ENCODE data around the gene MIER2.

MIER2 gene

DNA sequence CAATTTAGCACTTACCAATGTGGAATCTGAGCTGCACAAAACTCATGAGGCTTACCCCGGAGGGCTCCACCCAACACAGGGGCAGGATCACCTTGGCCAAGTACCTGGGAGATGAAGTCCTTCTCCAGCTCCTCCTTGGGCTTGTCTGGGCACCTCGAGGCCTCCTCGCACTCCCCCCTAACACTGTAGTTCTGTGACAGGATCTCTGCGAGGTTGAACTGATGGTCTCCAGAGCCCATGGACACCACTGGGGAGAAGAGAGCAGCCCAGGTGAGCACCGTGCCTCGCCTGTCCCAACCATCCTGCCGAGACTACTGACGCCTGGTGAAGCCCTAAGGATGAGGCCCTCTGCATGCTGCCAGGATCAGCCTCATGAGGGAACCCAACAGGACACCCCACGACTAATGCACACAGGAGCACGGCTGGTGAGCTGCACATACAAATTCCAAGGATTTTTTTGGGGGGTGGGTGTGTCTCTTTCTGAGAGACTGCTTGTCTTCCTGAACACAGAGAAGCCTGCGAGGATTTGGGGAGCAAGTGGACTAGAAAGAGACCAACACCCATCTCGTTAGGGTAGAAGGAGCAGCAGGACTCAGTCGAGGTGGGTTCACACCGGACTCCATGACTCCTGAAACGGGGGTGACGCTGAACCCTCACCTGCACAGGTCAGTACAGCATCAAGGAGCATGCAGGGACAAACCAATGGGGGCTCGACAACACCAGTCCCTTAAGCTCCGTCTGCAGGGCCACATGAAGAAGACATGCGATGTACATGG lies 10.1 kb downstream of the MIER2 start:
- no peak for TF ChIP-seq CTCF (IDR thresholded peaks at IDR 0.05)
- Mint-ChIP-seq H3K27ac (no peak overlapping the region), H3K9me3 (peaks cover 46% of the 10 kb centered on the region), H3K36me3 (ENCODE audit: low read depth) (peaks cover 48% of the 10 kb centered on the region), H3K4me1 (peaks cover 5% of the 10 kb centered on the region), H3K27me3 (ENCODE audit: low read depth, poor library complexity) (peaks cover 3% of the 10 kb centered on the region), H3K4me3 (no peak overlapping the region)
- DNase-seq = no peak

- no peak for TF ChIP-seq CTCF (IDR thresholded peaks at IDR 0.05)
- peaks cover 17% of the 10 kb centered on the region for H3K36me3 Mint-ChIP-seq (ENCODE audit: low read depth)
- H3K4me3 Mint-ChIP-seq = no peak overlapping the region
- peaks cover 3% of the 10 kb centered on the region for H3K27me3 Mint-ChIP-seq (ENCODE audit: low read depth, poor library complexity)
- H3K9me3 Mint-ChIP-seq = peaks cover 49% of the 10 kb centered on the region
- no peaks in the 10 kb centered on the region for H3K4me1 Mint-ChIP-seq
- no peak for DNase-seq
- H3K27ac Mint-ChIP-seq = no peak overlapping the region
Measured at GRCh38 chr19:330503-330902, 14.1 kb downstream of the MIER2 start.

GRCh38 chr19:329876-330275 lies 14.7 kb downstream of the MIER2 start:
- no peak overlapping the region for H3K27ac Mint-ChIP-seq
- H3K9me3 Mint-ChIP-seq = peaks cover 49% of the 10 kb centered on the region
- peaks cover 12% of the 10 kb centered on the region for H3K36me3 Mint-ChIP-seq (ENCODE audit: low read depth)
- H3K4me3 Mint-ChIP-seq = no peak overlapping the region
- DNase-seq = no peak
- H3K4me1 Mint-ChIP-seq = no peaks in the 10 kb centered on the region
- H3K27me3 Mint-ChIP-seq (ENCODE audit: low read depth, poor library complexity) = peaks cover 3% of the 10 kb centered on the region
- no peak for TF ChIP-seq CTCF (IDR thresholded peaks at IDR 0.05)

DNA sequence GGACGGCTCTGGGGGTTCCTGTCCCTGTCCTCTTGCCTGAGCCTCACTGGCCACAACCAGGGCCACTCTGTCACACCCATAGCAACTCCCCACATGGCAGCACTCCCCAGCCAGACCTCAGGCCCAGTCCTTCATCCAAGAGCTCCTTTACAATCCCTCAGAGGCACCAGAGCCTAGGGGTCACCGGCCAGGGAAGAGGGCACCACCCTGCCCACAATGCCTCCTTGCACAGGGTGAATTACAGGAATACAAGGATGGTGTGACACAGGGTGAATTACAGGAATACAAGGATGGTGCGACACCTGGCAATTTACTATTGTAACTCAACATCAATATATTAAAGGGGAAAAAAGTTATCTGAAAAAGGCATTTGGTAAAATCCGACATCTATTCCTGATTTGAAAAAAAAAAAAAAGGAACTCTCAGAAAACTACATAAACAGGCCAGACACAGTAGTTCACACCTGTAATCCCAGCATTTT lies 16.5 kb downstream of the MIER2 start:
- Mint-ChIP-seq H3K27me3 (ENCODE audit: low read depth, poor library complexity) (peaks cover 3% of the 10 kb centered on the region), H3K27ac (no peak overlapping the region), H3K36me3 (ENCODE audit: low read depth) (no peaks in the 10 kb centered on the region), H3K9me3 (peaks cover 49% of the 10 kb centered on the region), H3K4me3 (no peak overlapping the region), H3K4me1 (no peaks in the 10 kb centered on the region)
- no peak for TF ChIP-seq CTCF (IDR thresholded peaks at IDR 0.05)
- DNase-seq = no peak

DNA sequence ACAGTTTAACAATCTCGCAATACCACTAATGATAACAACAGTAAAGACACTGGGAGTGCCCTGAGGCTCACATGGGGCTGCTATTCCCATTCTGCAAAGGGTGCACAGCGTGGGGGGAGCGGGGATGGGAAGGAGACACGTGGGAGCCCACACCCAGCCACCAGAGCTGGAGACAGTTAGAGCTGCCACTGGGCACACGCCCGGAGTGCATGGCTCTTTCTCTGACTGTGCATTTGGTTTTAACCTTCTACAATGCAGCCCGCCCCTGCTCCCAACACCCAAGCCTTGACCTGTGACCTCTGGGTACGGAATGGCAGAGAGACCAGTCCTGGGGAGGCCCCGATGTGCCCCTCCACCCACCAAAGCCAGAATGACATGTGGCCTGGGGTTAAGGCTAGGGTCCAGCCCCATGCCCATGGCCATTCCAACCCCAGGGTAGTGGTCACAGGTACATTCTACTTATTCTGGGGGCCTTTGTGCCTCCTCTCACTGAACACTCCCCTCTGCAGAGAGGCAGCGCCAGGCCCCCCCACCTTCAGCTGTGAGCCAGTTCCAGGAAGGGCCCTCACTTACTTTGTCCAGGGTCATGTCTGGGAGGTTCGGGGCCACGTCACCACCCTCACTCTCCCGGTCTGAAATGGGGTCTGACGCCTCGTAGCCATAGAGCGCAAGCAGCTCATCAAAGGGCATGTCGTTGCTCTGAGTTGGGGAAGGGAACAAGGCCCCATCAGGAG lies 17.1 kb downstream of the MIER2 start:
- H3K27ac Mint-ChIP-seq = no peak overlapping the region
- H3K4me3 Mint-ChIP-seq = no peak overlapping the region
- TF ChIP-seq CTCF (IDR thresholded peaks at IDR 0.05) = no peak
- no peaks in the 10 kb centered on the region for H3K4me1 Mint-ChIP-seq
- H3K36me3 Mint-ChIP-seq (ENCODE audit: low read depth) = no peaks in the 10 kb centered on the region
- H3K27me3 Mint-ChIP-seq (ENCODE audit: low read depth, poor library complexity) = peaks cover 3% of the 10 kb centered on the region
- H3K9me3 Mint-ChIP-seq = peaks cover 49% of the 10 kb centered on the region
- DNase-seq = no peak

Measured in nephron progenitor cell (in vitro differentiated cells).